T-cell (primary cell): Measurements from ENCODE around the gene ANHX. TPM values are rescaled to one million over a fixed set of nuclear protein-coding genes. Genes with fewer than 3 reads are reported as not detected.

Source experiments
- ATAC-seq, 4 experiments: fragments of 200-7000 bp in 3 of 4; fragments of 150-1000 bp in 1 of 4; cut with Tn5 transposase; replicated peaks in 1 of 4; 1 replicate in 3 of 4; 2 replicates in 1 of 4; pipeline ENCODE4 v1.10.0; 2021; ENCODE audit warnings: moderate library complexity in 3 of 4, mild to moderate bottlenecking in 2 of 4, moderate number of reproducible peaks in 1 of 4
- CTCF ChIA-PET, 2 donors: fragments of 300-600 bp; sonication (Branson Sonifier 250); formaldehyde crosslinking; loops; one replicate each; lab custom pipeline; 2022; ENCODE audit warnings: antibody characterized with exemption in 2 of 2; lab: Charles Lee
- POLR2A ChIA-PET, 2 donors: fragments of 300-600 bp; sonication (Branson Sonifier 250); formaldehyde crosslinking; loops; one replicate each; lab custom pipeline; 2022; ENCODE audit warnings: antibody characterized with exemption in 2 of 2; lab: Charles Lee
- DNase-seq, 35 experiments: peaks; one replicate each; pipeline versions ENCODE4 v3.0.0 to v3.0.0-alpha.2; 2013 to 2023
- H3K27ac ChIP-seq: one replicate; pipeline ENCODE4 v1.5.1; 2013; ENCODE audit warnings: low read length
- H3K27me3 ChIP-seq, 2 experiments: replicated peaks in 1 of 2; 1 replicate in 1 of 2; 2 replicates in 1 of 2; pipeline versions ENCODE4 v1.6.1 to v1.7.0; 2013; ENCODE audit warnings: low read length in 1 of 2, mixed read lengths in 1 of 2; ENCODE audit not compliant: control insufficient read depth in 2 of 2, insufficient read depth in 2 of 2; ENCODE audit errors: extremely low read depth in 1 of 2
- H3K36me3 ChIP-seq, 2 donors: 1 replicate in 1 of 2; 2 replicates in 1 of 2; pipeline versions ENCODE4 v1.6.1 to v1.7.0; 2013; ENCODE audit warnings: low read length in 1 of 2; ENCODE audit not compliant: control insufficient read depth in 2 of 2, insufficient read depth in 1 of 2; ENCODE audit errors: extremely low read depth in 1 of 2
- H3K4me1 ChIP-seq, 2 experiments: 1 replicate in 1 of 2; 2 replicates in 1 of 2; pipeline versions ENCODE4 v1.6.1 to v1.7.0; 2013; ENCODE audit warnings: low read length in 2 of 2, mixed read lengths in 1 of 2; ENCODE audit not compliant: insufficient read depth in 2 of 2, control insufficient read depth in 1 of 2; ENCODE audit errors: extremely low read depth in 1 of 2
- H3K4me3 ChIP-seq, 2 donors: 1 replicate in 1 of 2; 2 replicates in 1 of 2; pipeline versions ENCODE4 v1.5.1 to v1.7.0; 2013; ENCODE audit warnings: mild to moderate bottlenecking in 2 of 2, low read length in 1 of 2, moderate library complexity in 1 of 2; ENCODE audit not compliant: control insufficient read depth in 1 of 2; ENCODE audit errors: extremely low read depth in 1 of 2
- H3K9me3 ChIP-seq: 2 replicates; pipeline ENCODE4 v1.7.0; 2013
- H3K27ac Mint-ChIP-seq, 2 donors: one replicate each; pipeline ENCODE4 v1.8.0; 2020 to 2021; ENCODE audit warnings: mild to moderate bottlenecking in 2 of 2, mixed read lengths in 2 of 2
- H3K27me3 Mint-ChIP-seq, 2 donors: one replicate each; pipeline ENCODE4 v1.8.0; 2021 to 2022; ENCODE audit warnings: mixed read lengths in 2 of 2
- H3K36me3 Mint-ChIP-seq: one replicate; pipeline ENCODE4 v1.8.0; 2021; ENCODE audit warnings: mixed read lengths
- H3K4me1 Mint-ChIP-seq, 3 donors: one replicate each; pipeline ENCODE4 v1.8.0; 2020 to 2022; ENCODE audit warnings: mixed read lengths in 3 of 3, mild to moderate bottlenecking in 1 of 3
- H3K4me3 Mint-ChIP-seq, 3 donors: one replicate each; pipeline ENCODE4 v1.8.0; 2020 to 2022; ENCODE audit warnings: mild to moderate bottlenecking in 3 of 3, mixed read lengths in 3 of 3, moderate library complexity in 3 of 3
- H3K9me3 Mint-ChIP-seq, 3 donors: one replicate each; pipeline ENCODE4 v1.8.0; 2020 to 2022; ENCODE audit warnings: mixed read lengths in 3 of 3
- WGBS: methylation state at CpG from one replicate; pipeline ENCODE4 v1.1.5; 2013; ENCODE audit warnings: missing lambda C conversion rate; ENCODE audit not compliant: insufficient coverage; 5-methylcytosine and 5-hydroxymethylcytosine counted together
- total RNA-seq, 35 experiments: library from RNA in 6 of 35; stranded (reverse) in 6 of 35; fragments of 120-200 nt in 1 of 35; gene quantifications; one replicate each; pipeline versions ENCODE4 v1.2.1 to v1.2.4 and lab custom pipeline; 2013 to 2026

ANHX gene
- total RNA-seq, 5 donors from 2014 or later (not counting 1 experiment from before 2014, with no cell fraction given), result not detected

- Histone ChIP-seq H3K9me3 (no peaks in the 10 kb centered on the region), H3K4me3 (no peak overlapping the region), H3K27me3 (peaks cover 0 to 15% of the 10 kb centered on the region in 2 experiments), H3K36me3 (no peaks in the 10 kb centered on the region), H3K4me1 (no peaks in the 10 kb centered on the region), H3K27ac (no peak overlapping the region)
- Mint-ChIP-seq H3K27ac (no peak overlapping the region), H3K27me3 (no peaks in the 10 kb centered on the region), H3K36me3 (peaks cover 28% of the 10 kb centered on the region), H3K4me1 (no peaks in the 10 kb centered on the region), H3K9me3 (peaks cover 12 to 54% (median 48%) of the 10 kb centered on the region in 3 donors), H3K4me3 (no peak overlapping the region)
- CTCF ChIA-PET, result no interaction called here
- POLR2A ChIA-PET, result interaction anchor here in 1 of 2 donors (0.6 kb wide), 1 partner anchor 46 kb away, joined by 5 read pairs; no protein-coding TSS in a partner anchor
- DNase-seq (no peak), ATAC-seq (no peak)
- WGBS, result 100% methylated on average over 1 of the region's 1 CpG
Observed at GRCh38 chr12:133172491-133172890, 63.2 kb downstream of the ANHX start.

Other genes starting within 250 kb of the ANHX start
- gene ZNF26, start 249.5 kb downstream of the ANHX start, total RNA-seq, result 10 to 100 TPM; 29.2 to 37.2 (median 32.7) TPM
- 10 to 100 TPM; 26.6 to 38.9 (median 35.9) TPM for gene ZNF84, start 198.4 kb downstream of the ANHX start, total RNA-seq
- gene ZNF140, start 155.0 kb downstream of the ANHX start, total RNA-seq, result 10 to 100 TPM; 12.6 to 20.8 (median 20.3) TPM
- 1 to 10 TPM; 4.9 to 6.0 (median 5.1) TPM for gene ZNF891, start 105.6 kb downstream of the ANHX start, total RNA-seq
- 10 to 100 TPM; 11.7 to 46.6 (median 15.6) TPM for gene ZNF10, start 105.2 kb downstream of the ANHX start, total RNA-seq
- gene ZNF268, start 54.4 kb downstream of the ANHX start, total RNA-seq, result 10 to 100 TPM; 19.0 to 30.9 (median 27.7) TPM